ENCODE data around the gene MCTP2. TPM values are rescaled to one million over a fixed set of nuclear protein-coding genes. Genes with fewer than 3 reads are reported as not detected.

Gene MCTP2
- total RNA-seq, 4 donors from 2014 or later: 1.5 to 10.3 (median 5.7) TPM

- Histone ChIP-seq H3K27me3 (no peaks in the 10 kb centered on the region), H3K36me3 (no peaks in the 10 kb centered on the region), H3K9me3 (no peaks in the 10 kb centered on the region), H3K4me3 (no peak overlapping the region), H3K27ac (no peak overlapping the region), H3K4me1 (peaks cover 0 to 7% (median 0%) of the 10 kb centered on the region in 3 donors)
- ATAC-seq: no peak
- TF ChIP-seq POLR2A (IDR thresholded peaks at IDR 0.05): no peak
- TF ChIP-seq CTCF (IDR thresholded peaks at IDR 0.05): no peak
- TF ChIP-seq EP300 (IDR thresholded peaks at IDR 0.05): no peak
- no peak for TF ChIP-seq POLR2AphosphoS5 (IDR thresholded peaks at IDR 0.05)
These were observed 91.7 kb downstream of the MCTP2 start for GRCh38 chr15:94323076-94323475.

GRCh38 chr15:94324117-94324826 is 92.9 kb downstream of the MCTP2 start:
- Histone ChIP-seq H3K36me3 (no peaks in the 10 kb centered on the region), H3K9me3 (no peaks in the 10 kb centered on the region), H3K4me3 (no peak overlapping the region), H3K27ac (no peak overlapping the region), H3K27me3 (no peaks in the 10 kb centered on the region), H3K4me1 (peaks cover 0 to 7% (median 0%) of the 10 kb centered on the region in 3 donors)
- WGBS, 2 donors (ENCODE audit: low coverage in 1 of 2): 22 to 29% methylated on average over 5 to 9 of the region's 17 CpGs
- ATAC-seq: peak; percentile 80
- TF ChIP-seq CTCF (IDR thresholded peaks at IDR 0.05): peak; percentile 74 to 91 (median 88)
- no peak for TF ChIP-seq POLR2AphosphoS5 (IDR thresholded peaks at IDR 0.05)

GRCh38 chr15:94324835-94325767 is 93.7 kb downstream of the MCTP2 start:
- no peaks in the 10 kb centered on the region for H3K36me3 ChIP-seq
- ATAC-seq: no peak
- H3K4me1 ChIP-seq: peaks cover 0 to 7% (median 0%) of the 10 kb centered on the region in 3 donors
- H3K9me3 ChIP-seq: no peaks in the 10 kb centered on the region
- no peak overlapping the region for H3K4me3 ChIP-seq
- no peak for TF ChIP-seq EP300 (IDR thresholded peaks at IDR 0.05)
- TF ChIP-seq POLR2A (IDR thresholded peaks at IDR 0.05): no peak
- TF ChIP-seq POLR2AphosphoS5 (IDR thresholded peaks at IDR 0.05): no peak
- TF ChIP-seq CTCF (IDR thresholded peaks at IDR 0.05): no peak
- WGBS, 2 donors (ENCODE audit: low coverage in 1 of 2): 60 to 76% methylated on average over 7 to 9 of the region's 15 CpGs
- no peaks in the 10 kb centered on the region for H3K27me3 ChIP-seq
- no peak overlapping the region for H3K27ac ChIP-seq

GRCh38 chr15:94327356-94327936 is 96.1 kb downstream of the MCTP2 start:
- no peaks in the 10 kb centered on the region for H3K36me3 ChIP-seq
- peaks cover 0 to 7% (median 0%) of the 10 kb centered on the region in 3 donors for H3K4me1 ChIP-seq
- no peaks in the 10 kb centered on the region for H3K27me3 ChIP-seq
- no peak overlapping the region for H3K4me3 ChIP-seq
- ATAC-seq: no peak
- TF ChIP-seq EP300 (IDR thresholded peaks at IDR 0.05) (no peak), POLR2A (IDR thresholded peaks at IDR 0.05) (no peak), CTCF (IDR thresholded peaks at IDR 0.05) (peak; percentile 10 to 61 (median 54)), POLR2AphosphoS5 (IDR thresholded peaks at IDR 0.05) (no peak)
- WGBS, 2 donors (ENCODE audit: low coverage in 1 of 2): 75 to 100% methylated on average over 2 of the region's 2 CpGs
- H3K27ac ChIP-seq: no peak overlapping the region
- H3K9me3 ChIP-seq: no peaks in the 10 kb centered on the region
